HG03521 (cell line): ENCODE data around the gene CHD8.
"Not testable (repeated sequence)": the region's sequence is repeated elsewhere in the genome, so short reads cannot be mapped to it uniquely, and the experiment has no call there.

ENCODE experiments used
- ATAC-seq: cut with Tn5 transposase; IDR thresholded peaks from one replicate; pipeline ENCODE4 v1.9.1; 2021; ENCODE audit warnings: mild to moderate bottlenecking, moderate library complexity; ENCODE audit not compliant: unreplicated experiment

The CHD8 gene

GRCh38 chr14:21436567-21437062, 19.3 kb downstream of the CHD8 start:
- no peak for ATAC-seq

DNA sequence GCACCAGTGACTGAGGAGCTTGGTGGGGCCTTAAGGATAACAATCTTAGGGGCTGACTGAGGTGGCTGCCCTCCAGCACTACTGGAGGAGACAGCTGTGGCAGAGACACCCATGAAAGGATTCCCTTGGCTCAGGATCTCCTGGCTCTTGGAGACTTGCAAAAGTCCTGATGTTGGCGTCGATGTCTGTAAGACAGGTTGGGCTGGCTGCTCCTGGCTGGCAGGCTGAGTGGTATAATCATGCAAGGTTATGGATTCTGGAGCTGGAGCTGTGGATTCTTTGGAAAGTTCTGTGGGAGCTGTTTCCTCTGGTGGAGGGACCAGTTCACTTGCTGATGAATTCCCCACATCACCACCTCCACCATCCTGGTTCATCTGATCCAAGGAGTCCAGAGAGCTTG, 24.8 kb downstream of the CHD8 start:
- ATAC-seq, result no peak

DNA sequence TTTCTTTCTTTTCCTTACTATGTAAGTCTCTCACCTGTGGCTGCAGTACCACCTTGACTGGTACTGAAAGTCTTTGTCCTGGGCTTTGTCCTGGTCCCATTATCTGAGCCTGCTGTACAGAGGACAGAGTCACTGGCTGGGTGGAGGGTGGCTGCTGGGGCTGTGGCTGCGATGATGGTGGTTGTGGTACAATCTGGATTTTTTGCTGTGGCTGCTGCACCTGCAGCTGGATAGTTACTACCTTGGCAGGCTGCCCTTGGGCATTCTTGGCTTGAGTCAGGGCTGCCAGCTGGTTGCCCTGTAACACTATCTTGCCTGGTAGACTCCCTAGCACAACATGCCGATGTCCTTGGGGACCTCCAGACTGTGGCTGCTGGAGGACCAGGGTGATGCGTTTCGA, 27.0 kb downstream of the CHD8 start:
- ATAC-seq, result no peak

GRCh38 chr14:21426692-21427091, 29.2 kb downstream of the CHD8 start:
- ATAC-seq, result no peak

- ATAC-seq, result no peak
These were observed 36.4 kb downstream of the CHD8 start for GRCh38 chr14:21419528-21419927.

- ATAC-seq, result no peak
These were observed 40.6 kb downstream of the CHD8 start for GRCh38 chr14:21415329-21415728.

- ATAC-seq, result no peak
These were observed 41.7 kb downstream of the CHD8 start for GRCh38 chr14:21414137-21414631.

GRCh38 chr14:21408147-21408546, 47.8 kb downstream of the CHD8 start:
- no peak for ATAC-seq

DNA sequence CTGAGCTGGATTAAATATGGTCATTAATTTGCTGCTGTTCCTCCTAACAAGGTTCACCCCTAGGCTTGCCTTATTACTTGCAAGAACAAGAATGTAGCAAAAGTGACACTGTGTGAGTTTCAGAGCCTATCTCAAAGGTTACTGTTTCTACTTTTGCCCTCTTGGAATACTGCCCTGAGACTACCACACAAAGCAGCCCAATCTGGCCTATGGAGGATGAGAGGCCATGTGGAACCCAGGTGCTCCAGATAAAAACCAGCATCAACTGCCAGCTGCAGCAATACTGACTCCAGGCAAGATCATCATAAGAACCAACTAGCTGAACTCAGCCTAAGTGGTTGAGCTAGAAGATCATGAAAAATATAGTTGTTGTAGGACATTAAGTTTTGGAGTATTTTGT, 49.7 kb downstream of the CHD8 start:
- no peak for ATAC-seq

DNA sequence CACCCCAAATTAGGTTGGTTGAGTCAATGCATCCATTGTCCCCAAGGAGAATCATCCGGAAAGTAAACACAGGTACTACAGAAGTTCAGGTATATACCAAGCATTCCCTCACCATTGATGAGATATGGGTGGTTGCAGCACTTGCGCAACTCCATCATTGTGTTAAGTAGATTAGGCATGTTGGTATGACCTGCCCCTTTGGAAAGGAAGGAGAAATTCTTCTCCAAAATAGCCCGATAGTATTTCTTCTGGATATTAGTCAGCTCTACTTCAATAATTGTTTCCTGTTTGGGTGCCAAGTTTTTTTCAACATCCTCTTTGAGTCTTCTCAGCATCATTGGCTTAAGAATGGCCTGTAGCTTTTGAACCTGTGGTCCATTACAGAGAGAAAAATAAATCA, 50.8 kb downstream of the CHD8 start:
- no peak for ATAC-seq

- no peak for ATAC-seq
These were observed 56.5 kb downstream of the CHD8 start for GRCh38 chr14:21399311-21399870.

- no peak for ATAC-seq
These were observed 57.0 kb downstream of the CHD8 start for GRCh38 chr14:21398901-21399300.

DNA sequence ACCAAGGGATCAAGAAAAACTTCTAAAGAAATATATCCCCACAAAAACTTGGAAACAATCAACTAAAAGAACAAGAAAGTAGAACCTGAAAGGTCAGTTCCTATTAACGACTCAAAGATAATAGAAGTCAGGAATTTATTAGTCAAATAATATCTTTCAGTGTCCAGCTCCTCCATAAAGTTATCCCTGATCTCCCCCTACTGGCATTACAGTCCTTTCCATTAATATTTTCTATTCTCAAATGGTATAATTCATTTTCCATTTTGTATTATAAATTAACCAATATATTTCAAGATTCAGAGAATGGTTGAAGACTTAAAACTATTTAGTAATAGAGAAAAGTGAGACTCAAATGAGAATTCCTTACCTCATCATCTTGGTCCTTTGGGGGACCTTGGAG, 60.5 kb downstream of the CHD8 start:
- no peak for ATAC-seq

DNA sequence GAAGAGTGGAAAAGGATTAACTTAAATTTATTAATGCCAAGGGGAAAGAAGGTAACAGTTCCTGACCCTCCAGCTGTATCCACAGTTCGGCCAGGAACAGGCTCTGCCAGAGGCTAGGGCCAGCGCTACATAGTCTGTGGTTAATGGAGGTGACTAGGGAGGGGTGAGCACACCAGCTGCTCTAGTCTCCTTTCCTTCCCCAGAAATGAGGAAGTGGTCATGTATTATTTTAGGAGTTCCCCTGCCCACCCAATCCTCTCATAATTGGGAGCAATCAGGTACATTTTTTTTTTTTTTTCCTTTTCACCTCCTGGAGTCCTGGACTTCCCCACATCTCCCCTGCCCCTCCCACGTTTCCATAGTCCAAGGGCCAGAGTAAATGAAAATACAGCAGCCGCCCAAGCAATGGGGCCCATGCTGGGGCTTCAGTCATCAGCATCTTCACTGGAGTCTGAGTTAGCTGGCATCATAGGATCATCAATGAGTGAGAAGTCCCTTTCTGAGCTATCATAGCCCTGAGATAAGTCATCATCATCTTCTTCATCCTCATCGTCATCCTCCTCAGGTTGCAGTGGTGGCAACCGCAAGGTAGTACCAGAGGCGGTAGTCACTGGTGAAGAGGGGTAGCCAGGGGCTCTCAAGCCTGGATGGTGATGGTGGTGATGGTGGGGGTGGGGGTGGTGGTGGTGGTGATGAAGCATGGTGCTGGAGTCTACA, 70.6 kb downstream of the CHD8 start:
- no peak for ATAC-seq

GRCh38 chr14:21384494-21384851, 71.5 kb downstream of the CHD8 start:
- ATAC-seq, result no peak

DNA sequence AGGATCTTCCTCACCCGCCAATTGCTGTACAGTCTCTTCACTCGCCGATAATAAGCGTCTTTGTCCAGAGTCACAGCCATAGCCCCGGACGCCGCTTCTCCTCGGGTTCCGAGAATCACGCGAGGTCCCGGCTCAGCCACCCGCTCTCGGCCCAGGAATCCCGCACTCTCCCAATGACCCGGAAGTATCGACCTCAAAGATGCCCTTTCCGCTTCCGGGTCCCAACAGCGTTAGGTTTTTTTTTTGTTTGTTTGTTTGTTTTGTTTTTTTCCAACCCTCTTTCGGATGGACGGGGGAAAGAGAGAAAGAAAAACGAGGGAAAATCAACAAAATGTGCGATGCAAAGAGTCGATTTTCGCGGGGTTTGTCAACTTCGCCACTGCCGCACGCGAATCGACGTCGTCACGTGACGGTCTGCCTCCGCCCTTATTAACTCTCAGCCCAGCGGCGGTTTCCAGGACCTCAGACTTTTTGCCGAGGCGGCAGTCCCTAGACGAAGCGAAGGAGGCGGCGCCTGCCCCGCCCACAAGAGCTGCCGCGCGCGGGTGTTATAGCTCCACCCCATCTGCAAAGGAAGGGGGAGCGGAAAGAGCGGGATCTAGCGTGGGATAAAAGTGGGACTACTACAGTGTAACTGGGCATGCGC, 72.0 kb downstream of the CHD8 start, which contains the start of gene SUPT16H:
Gene SUPT16H (minus strand): TSS at position 172 of the 646 bp plus-strand sequence. CDS start 92 bp downstream, at position 80.
- peak; percentile 82 for ATAC-seq

DNA sequence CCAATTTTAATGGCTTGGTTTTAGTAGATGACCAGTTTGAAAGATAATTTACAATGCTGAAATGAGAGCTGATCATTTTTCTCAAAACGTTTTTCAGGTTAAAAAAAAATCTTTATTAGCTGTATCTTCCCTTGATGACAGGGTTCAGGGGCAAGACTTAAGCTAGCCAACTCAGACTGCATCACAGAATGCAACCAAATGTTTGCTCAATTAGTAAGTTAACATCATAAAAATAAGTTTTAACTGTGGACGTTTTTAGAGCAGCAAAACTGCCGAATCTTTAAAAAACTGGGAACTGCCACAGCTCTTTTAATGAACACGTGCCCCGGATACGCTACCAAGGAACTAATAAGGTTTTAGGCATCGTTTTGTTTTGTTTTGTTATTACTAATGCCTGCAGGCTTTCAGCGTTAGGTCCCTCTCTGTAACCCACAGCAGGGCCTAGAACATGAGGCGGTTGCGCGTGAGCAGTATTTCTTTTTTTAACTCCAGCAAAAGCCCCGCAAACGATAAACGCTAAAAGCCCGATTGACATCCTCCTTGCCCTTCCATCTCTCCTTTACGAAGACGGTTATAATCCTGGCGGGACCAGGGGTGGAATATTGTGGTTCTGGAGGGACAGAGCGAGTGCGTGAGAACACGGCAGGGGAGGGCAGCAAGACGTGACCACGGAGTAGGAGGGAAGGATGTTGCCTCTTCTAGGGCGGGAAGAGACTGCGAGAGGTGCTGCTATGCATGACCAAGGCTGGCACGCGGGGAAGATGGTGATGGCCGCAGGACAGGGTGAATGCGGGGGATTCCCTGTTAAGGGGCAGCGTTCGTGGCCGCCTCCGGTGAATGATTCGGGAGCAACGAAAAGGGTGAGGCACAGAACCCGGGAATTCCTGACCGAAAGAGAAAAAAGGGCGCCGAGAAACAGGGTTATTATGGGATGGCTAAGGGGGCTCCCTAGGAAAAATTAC, 72.8 kb downstream of the CHD8 start:
- ATAC-seq, result peak; percentile 23

GRCh38 chr14:21382095-21382494, 73.8 kb downstream of the CHD8 start:
- ATAC-seq, result no peak

- no peak for ATAC-seq
These were observed 76.6 kb downstream of the CHD8 start for GRCh38 chr14:21379338-21379737.

- no peak for ATAC-seq
These were observed 81.9 kb downstream of the CHD8 start for GRCh38 chr14:21373980-21374379.

- not testable (repeated sequence) for ATAC-seq
These were observed 83.1 kb downstream of the CHD8 start for GRCh38 chr14:21372814-21373213.
